ENCODE data around the gene IL4I1.

GRCh38 chr19:49859682-49860335 is 36.9 kb downstream of the IL4I1 start:
- TF ChIP-seq, protein P1, sequence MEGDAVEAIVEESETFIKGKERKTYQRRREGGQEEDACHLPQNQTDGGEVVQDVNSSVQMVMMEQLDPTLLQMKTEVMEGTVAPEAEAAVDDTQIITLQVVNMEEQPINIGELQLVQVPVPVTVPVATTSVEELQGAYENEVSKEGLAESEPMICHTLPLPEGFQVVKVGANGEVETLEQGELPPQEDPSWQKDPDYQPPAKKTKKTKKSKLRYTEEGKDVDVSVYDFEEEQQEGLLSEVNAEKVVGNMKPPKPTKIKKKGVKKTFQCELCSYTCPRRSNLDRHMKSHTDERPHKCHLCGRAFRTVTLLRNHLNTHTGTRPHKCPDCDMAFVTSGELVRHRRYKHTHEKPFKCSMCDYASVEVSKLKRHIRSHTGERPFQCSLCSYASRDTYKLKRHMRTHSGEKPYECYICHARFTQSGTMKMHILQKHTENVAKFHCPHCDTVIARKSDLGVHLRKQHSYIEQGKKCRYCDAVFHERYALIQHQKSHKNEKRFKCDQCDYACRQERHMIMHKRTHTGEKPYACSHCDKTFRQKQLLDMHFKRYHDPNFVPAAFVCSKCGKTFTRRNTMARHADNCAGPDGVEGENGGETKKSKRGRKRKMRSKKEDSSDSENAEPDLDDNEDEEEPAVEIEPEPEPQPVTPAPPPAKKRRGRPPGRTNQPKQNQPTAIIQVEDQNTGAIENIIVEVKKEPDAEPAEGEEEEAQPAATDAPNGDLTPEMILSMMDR (IDR thresholded peaks at IDR 0.05) = no peak
- no peak for TF ChIP-seq POLR2AphosphoS5 (IDR thresholded peaks at IDR 0.05)

All from prostate gland (tissue), 2 donors.